A673 (cell line): ENCODE measurements around the gene RBM14.

Experiments
- CTCF ChIP-seq: fragments of 300-800, 200-600 bp; sonication (generic); conservative IDR thresholded peaks from 2 replicates; pipeline ENCODE4 v1.5.1; 2017; ENCODE audit warnings: low read depth, mild to moderate bottlenecking, antibody characterized with exemption, low read length, moderate library complexity, mixed read lengths
- EZH2 ChIP-seq: fragments of 200-600 bp; sonication (generic); IDR thresholded peaks from 2 replicates; pipeline ENCODE4 v1.6.1; 2017; ENCODE audit warnings: borderline replicate concordance, low read depth, mild to moderate bottlenecking, mixed read lengths, antibody characterized with exemption, low read length; ENCODE audit not compliant: poor library complexity, severe bottlenecking

- TF ChIP-seq CTCF, result no peak
- TF ChIP-seq EZH2, result no peak
Measured at GRCh38 chr11:66619080-66619554, 2.7 kb downstream of the RBM14 start.
